OCI-M1 (cell line): ENCODE results near the gene CACNA1C.

Experiments
- DNase-seq: peaks from one replicate; lab custom pipeline; 2025; lab: John Stamatoyannopoulos, UW

The CACNA1C gene

DNA sequence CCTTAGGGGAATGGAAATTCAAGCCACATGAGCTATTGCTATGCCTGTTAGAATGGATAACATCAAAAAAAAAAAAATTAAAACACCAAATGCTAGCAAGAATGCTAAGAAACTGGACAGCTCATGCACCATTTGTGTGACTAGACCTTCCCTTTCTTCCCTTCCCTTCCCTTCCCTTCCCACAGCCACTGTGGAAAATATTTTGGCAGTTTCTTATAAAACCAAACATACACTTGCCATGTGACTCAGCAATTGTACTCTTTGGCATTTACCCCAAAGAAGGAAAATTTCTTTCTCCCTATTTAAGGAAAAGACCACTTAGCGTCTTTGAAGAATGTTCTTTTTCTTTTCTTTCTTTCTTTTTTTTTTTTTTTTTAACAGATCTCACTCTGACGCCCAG, 692.9 kb downstream of the CACNA1C start:
- DNase-seq = no peak
